Measurements from ENCODE around the gene IFT43. TPM values are rescaled to one million over a fixed set of nuclear protein-coding genes. Genes with fewer than 3 reads are reported as not detected.

The IFT43 gene
- total RNA-seq, 1 experiment from 2014 or later = 18.6 TPM

- Histone ChIP-seq H3K79me1 (ENCODE audit: insufficient read depth, low read depth, low read length, poor library complexity, severe bottlenecking) (no peaks in the 10 kb centered on the region), H3K4me2 (ENCODE audit: insufficient read depth, insufficient read length, low read length) (no peak overlapping the region), H3K4me1 (ENCODE audit: insufficient read depth, low read length) (0 out of 2 replicates have a peak, but pooled peaks cover 4% of the 10 kb centered on the region), H3K27ac (ENCODE audit: insufficient read length, low read depth, low read length) (no peak overlapping the region), H3K23ac (ENCODE audit: insufficient read length, low read depth, low read length) (no peak overlapping the region), H2BK15ac (ENCODE audit: low read depth, low read length) (no peak overlapping the region), H3K9ac (ENCODE audit: extremely low read depth, insufficient read length, low read length) (no peak overlapping the region), H2BK12ac (ENCODE audit: insufficient read length, low read depth, low read length) (no peak overlapping the region), H3K9me3 (ENCODE audit: control insufficient read depth, low read depth, low read length) (no peaks in the 10 kb centered on the region), H4K5ac (ENCODE audit: insufficient read length, low read depth, low read length) (no peak overlapping the region), H2AFZ (ENCODE audit: low read length) (no peak overlapping the region), H3K27me3 (ENCODE audit: insufficient read depth, low read length) (no peaks in the 10 kb centered on the region), H3K79me2 (ENCODE audit: insufficient read depth, low read length) (no peaks in the 10 kb centered on the region), H3K23me2 (ENCODE audit: insufficient read length, low read depth, low read length, poor library complexity, severe bottlenecking) (no peaks in the 10 kb centered on the region), H2BK5ac (ENCODE audit: insufficient read length, low read length) (no peak overlapping the region), H2AK5ac (ENCODE audit: insufficient read length, low read length) (no peak overlapping the region), H2BK20ac (ENCODE audit: low read depth, low read length, poor library complexity, severe bottlenecking) (no peak overlapping the region), H4K20me1 (ENCODE audit: control insufficient read depth, insufficient read depth, insufficient read length) (no peaks in the 10 kb centered on the region), H3T11ph (ENCODE audit: low read length) (no peak overlapping the region), H2BK120ac (ENCODE audit: low read depth, low read length, poor library complexity, severe bottlenecking) (no peak overlapping the region), H4K8ac (replicated peaks; ENCODE audit: insufficient read length, low read depth, low read length) (no peak overlapping the region), H3K4ac (ENCODE audit: low read depth, low read length) (no peak overlapping the region), H3K56ac (ENCODE audit: insufficient read length, low read depth, low read length) (no peak overlapping the region), H4K91ac (ENCODE audit: insufficient read length, low read depth, low read length) (no peak overlapping the region), H3K18ac (ENCODE audit: insufficient read length, low read depth, low read length) (no peak overlapping the region), H3K14ac (ENCODE audit: insufficient read depth, low read length) (no peak overlapping the region)
- DNase-seq = no peak
- TF ChIP-seq, protein P1, sequence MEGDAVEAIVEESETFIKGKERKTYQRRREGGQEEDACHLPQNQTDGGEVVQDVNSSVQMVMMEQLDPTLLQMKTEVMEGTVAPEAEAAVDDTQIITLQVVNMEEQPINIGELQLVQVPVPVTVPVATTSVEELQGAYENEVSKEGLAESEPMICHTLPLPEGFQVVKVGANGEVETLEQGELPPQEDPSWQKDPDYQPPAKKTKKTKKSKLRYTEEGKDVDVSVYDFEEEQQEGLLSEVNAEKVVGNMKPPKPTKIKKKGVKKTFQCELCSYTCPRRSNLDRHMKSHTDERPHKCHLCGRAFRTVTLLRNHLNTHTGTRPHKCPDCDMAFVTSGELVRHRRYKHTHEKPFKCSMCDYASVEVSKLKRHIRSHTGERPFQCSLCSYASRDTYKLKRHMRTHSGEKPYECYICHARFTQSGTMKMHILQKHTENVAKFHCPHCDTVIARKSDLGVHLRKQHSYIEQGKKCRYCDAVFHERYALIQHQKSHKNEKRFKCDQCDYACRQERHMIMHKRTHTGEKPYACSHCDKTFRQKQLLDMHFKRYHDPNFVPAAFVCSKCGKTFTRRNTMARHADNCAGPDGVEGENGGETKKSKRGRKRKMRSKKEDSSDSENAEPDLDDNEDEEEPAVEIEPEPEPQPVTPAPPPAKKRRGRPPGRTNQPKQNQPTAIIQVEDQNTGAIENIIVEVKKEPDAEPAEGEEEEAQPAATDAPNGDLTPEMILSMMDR (conservative IDR thresholded peaks at IDR 0.05) = no peak
- no peaks in the 10 kb centered on the region for H3K36me3 Mint-ChIP-seq (ENCODE audit: insufficient read depth in 1 of 3, low read depth in 3 of 3)
- H3K4me3 Mint-ChIP-seq = no peak overlapping the region
- no peaks in the 10 kb centered on the region for H3K27me3 Mint-ChIP-seq (ENCODE audit: low read depth)
- peaks cover 7% of the 10 kb centered on the region in 2 experiments for H3K4me1 Mint-ChIP-seq
- no peaks in the 10 kb centered on the region for H3K9me3 Mint-ChIP-seq
- H3K27ac Mint-ChIP-seq = no peak overlapping the region
- no CpG with 5 or more reads among the region's 3 CpGs for WGBS (ENCODE audit: extremely low coverage, insufficient read length, low lambda C conversion rate)
These were observed 55.1 kb downstream of the IFT43 start for GRCh38 chr14:76040704-76041103.
